NCI-H345 (cell line): ENCODE data around the gene MYRIP.
A peak's percentile ranks its signal among the peaks of the same experiment; 100 is the strongest.

ENCODE experiments used
- DNase-seq: peaks from one replicate; lab custom pipeline; 2025; lab: John Stamatoyannopoulos, UW

Gene MYRIP

GRCh38 chr3:40189118-40189517 lies 379.7 kb downstream of the MYRIP start:
- DNase-seq = no peak

GRCh38 chr3:40190056-40190455 lies 380.6 kb downstream of the MYRIP start:
- DNase-seq = no peak

DNA sequence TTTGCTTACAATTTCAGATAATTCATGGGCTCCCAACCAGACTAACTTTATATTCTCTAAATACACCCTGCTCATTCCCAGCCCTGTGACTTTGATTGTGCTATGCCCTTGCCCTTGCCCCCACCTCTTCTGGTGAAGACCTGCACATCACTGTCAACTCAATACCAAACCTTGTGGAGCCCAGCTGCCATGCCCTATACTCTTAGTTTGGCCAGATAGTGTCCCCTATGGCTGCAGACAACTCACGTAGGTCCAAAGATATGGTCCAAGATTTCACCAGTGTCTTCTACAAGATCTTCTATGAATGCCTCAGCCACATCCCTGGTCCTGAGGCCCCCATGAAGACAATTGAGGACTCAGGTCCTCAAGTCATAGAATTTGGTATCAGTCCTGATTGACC lies 381.8 kb downstream of the MYRIP start:
- DNase-seq = no peak

- peak; percentile 20 for DNase-seq
Measured at GRCh38 chr3:40191850-40192448, 382.5 kb downstream of the MYRIP start.

DNA sequence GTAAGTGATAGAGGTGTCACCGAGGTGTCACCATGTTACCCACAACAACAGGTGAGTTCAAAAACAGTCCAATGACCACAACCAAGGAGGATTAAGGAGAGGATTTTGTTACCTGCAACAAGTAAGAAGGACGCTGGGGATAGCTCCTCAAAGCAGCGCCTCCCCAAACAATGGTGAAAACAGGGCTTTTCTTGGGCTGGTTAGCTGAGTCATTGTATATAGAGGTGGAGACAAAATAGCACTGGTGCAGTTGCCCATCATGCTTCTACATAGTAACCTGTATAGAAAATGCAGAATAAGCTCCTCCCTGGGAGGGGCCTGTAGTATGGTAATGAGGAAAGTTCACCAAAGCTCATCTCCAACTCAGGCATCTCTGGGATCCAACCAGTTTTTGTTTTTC lies 383.2 kb downstream of the MYRIP start:
- no peak for DNase-seq

DNA sequence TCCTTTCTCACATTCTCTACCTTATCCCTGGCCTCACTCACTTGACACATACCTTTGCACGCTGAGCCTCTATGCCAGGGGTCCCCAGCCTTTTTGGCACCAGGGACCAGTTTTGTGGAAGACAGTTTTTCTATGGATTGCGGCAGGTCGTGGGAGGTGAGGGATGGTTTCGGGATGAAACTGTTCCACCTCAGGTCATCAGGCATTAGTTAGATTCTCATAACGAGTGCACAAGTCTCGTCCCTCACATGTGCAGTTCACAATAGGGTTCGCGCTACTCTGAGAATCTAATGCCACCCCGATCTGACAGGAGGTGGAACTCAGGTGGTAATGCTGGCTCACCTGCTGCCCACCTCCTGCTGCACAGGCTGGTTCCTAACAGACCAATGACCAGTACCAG lies 387.6 kb downstream of the MYRIP start:
- DNase-seq = no peak

DNA sequence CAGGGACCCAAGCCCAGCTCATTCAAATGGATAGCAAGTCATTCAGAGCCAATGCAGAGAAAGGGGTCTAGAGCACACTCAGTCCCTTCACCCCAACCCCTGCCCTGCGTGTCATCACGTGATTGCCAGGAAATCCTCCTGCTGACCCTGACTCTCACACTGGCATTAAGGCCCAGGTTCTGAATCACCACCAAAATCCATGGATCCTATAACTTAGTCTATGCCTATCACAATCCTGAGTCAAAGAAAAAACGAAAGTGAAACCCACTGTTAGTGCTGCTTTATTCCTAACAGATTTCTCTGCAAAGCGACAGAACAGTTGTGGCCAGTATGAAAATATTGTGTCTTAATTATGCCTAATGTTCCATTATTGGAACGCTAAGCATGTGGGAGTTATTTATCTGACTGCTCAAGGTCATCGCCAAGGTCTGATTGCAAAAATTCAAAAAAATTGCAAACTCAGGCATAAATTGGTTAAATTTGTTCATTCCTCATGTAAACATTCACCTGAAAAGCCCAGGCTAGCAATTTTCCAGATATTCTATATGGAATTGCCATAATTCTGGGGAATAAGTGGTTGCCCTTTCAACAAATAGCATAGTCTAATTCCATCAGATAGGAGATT lies 391.4 kb downstream of the MYRIP start:
- DNase-seq = no peak

DNA sequence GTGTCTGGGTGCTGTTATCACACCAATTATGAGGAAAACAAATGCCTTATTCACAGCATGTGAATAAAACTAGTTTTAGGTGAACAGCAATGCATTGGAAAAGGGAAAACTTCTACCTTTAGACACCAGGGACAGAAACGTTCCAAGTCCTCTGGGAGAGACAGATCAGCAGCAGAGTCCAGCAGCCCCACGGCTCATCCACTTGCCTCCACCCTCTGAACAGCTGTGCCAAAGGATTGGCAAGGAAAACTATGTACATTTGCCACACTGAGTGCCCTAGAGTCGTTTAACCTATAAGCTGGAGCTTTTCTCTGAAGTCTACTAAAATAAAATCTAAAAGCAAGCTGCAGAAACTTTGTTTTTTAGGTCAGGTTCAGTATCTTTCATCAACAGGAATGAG lies 392.4 kb downstream of the MYRIP start:
- DNase-seq = no peak

- no peak for DNase-seq
Measured at GRCh38 chr3:40206522-40206921, 397.1 kb downstream of the MYRIP start.

DNA sequence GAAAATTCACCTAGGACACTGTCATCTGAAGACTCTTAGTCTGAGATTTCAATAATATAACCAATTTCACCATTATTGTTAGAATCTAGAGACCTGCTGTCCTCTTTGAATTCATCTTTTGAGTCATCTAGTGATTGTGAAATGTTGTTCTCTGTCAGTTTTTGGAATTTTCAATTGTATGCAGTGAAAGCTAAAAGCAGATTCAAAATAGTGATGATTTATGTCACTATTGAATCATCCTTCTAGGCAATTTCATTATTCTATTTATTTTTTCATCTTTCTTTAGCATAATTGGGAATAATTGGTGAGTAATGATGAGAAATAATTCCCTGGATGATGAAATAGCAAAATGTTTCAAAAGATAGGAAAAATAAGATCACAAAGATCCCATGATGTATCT lies 398.4 kb downstream of the MYRIP start:
- no peak for DNase-seq

DNA sequence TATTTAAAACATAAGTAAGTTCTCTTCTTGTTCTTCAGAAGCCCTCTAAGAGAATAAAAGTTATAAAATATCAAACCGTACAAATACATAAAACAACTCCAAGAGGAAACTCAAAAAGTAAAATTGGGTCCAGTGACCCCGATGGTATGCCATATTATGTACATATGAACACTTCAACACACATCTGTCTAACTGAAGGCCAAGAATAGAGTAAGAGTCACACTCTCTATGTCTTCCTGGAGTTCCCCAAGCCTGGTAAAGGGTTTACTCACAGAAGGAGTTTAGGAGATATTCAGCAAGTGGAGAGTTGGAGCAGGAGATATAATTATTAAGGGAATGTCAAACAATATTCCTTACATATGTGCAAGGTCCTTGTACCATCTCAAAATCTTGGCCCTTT lies 398.8 kb downstream of the MYRIP start:
- DNase-seq = no peak

DNA sequence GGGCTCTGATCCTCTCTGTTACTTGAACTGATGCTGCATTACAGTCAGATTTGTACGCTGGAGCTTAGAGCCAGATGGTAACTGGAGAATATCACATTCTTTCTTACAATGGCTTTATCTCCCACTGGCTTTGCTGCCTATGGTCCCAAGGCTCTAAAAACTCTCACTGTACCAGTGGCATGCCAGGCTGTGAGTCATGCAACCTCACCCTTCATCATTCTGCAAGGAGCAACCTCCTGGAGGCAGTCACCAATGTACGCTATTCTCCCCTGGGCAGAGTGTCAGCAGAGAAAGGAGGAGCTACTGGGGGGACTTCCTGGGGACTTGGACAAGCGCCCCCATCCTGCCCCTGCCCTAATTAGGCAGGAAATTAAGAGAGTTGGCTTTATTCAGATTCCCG lies 402.2 kb downstream of the MYRIP start:
- DNase-seq = no peak

- no peak for DNase-seq
Measured at GRCh38 chr3:40213556-40213955, 404.1 kb downstream of the MYRIP start.

DNA sequence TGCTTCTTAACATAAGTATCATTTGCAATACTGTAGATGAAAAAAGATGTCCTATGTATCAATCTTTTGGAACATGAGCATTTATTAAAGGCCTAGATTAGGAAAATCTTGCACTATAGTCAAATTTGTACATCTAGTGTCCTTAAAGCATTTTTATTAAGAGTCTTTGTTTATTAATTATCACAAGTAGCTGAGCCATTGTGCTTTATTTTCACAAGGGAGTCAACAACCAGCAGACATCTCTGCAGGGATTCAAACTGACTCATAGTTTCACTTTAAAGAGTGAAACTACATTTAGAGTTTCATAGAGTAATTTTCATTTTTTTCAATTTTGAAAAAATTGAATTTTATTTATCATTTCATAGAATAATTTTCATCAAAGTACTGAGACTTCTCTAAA lies 405.6 kb downstream of the MYRIP start:
- DNase-seq = no peak

DNA sequence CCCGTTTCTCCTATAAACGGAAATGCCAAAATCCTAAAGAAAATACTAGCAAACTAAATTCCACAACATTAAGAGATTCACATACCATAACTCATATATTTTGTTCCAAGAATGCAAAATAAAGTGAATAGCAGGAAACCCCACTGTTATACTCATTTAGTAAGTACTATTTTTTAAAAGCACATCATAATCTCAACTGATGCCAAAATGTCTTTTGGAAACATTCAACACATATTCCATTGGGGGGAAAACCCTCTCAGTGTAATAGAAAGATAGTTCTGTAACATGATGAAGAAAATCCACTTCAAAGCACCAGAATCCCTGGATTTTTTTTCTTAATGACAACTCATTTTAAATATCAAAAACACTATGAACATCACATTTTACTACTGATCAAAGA lies 407.1 kb downstream of the MYRIP start:
- DNase-seq = no peak

DNA sequence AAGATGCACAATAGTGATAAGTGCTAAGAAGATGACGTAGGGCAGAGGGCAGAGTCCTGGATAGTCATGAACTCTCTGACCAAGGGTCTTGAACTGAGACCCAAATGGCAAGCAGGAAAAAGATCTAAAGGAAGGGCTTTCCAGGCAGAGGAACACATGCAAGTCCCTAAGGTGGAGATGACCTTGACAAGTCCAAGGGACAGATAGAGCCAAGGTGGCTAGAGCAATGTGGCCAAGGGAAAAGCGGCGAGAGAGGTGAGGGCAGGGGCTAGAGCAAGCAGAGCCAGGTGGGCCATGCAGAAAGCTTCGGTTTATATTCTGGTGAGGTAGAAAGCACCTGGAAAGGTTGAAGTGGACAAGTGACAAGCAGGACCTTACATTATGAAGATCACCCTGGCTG lies 414.4 kb downstream of the MYRIP start:
- no peak for DNase-seq

DNA sequence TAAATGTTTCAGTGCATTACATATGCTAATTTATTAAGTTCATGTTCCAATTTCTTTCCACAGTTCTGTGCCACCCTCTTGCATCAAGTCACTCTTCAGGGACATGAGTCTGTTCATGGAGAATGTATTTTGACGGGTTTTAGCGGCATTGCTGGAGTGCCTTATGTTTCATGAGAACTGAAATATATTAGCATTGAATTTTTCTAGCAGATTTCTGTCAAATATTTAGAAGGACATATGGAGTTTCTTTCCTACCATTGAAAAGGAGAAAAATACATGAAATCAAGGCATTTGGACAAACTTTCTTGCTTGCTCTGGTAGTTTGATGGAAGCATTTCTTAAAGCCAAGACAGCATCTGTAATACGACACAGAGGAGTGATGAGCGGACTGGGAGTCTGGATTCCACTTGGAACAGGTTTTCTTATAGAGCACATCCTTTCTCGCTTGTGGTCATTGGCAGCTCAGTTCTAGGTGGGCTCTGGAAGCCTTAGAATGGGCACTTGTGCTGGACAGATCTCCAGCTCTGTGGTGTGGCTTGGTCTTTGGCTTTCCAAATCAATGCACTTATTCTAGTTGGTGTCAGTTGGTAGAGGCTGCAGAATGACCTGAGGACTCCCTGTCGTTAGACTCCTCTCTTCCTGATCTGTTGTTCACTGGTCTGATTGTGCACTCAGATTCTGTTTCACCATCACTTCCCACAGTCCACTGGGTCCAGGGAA lies 415.5 kb downstream of the MYRIP start:
- no peak for DNase-seq

DNA sequence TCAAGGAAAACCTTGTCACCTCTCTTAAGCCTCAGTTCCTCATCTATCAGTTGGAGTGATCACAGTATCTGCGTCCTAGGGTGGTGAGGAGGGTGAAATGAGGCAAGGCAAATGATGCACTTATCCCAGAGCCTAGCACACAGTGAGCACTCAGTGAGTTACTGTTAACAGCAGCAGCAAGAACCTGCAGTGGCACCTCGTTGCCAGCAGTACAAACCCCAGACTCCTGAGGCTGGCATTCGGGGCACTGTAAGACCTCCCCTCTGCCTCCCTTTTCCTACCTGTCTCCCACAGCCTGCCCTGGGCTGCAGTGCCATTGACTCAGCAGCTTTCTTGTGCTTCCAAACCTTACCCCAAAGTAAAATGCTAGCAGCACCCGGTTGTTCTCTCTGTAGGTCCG lies 417.2 kb downstream of the MYRIP start:
- no peak for DNase-seq

DNA sequence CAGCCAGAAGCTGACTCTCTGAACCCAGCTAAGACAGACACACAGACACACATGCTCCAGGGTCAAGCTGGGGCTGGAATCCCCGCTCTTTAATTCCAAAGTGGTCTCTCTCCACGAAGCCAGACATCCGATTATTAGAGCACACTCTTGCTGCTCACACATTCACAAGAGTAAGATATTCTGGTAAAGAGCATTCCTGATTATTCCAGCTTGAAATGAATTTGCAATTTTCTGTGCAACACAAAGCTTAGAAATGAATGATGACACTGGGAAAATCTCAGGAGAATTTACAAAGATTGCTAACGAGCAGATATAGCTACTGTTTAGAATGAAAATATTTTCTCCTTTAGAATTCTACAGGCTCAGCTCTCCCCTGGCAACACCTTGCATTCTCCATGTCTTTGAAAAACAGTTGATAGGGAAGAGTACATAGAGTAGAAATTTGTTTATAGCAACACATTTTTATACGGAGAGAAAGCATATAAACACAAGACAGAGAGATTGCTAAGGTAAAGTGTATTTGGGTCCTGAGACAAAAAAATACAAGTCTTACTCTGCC lies 419.5 kb downstream of the MYRIP start:
- no peak for DNase-seq

- DNase-seq = no peak
Measured at GRCh38 chr3:40229386-40229785, 420.0 kb downstream of the MYRIP start.

- DNase-seq = no peak
Measured at GRCh38 chr3:40229963-40230362, 420.6 kb downstream of the MYRIP start.

GRCh38 chr3:40230382-40230781 lies 421.0 kb downstream of the MYRIP start:
- DNase-seq = no peak

DNA sequence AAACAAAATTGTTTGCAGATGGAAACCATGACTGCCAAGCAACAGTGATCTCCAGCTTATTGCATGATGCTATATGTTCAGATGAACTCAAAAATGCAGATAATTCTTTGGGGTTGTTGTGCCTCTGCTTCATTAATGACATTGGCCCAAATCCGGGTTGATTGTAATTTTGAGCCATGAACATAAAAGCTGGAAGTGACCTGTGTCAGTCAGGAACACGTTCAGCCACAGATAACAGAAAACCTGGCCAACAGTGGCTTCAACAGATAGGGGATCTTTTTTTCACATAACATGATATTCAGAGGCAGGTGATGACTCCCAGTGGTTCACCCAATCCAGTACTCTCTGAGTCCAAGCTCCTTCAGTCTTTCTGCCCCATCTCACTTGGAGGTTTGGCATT lies 423.2 kb downstream of the MYRIP start:
- DNase-seq = no peak
